H1 (cell line): ENCODE results near the gene HELZ2. TPM values are rescaled to one million over a fixed set of nuclear protein-coding genes. Genes with fewer than 3 reads are reported as not detected.

Experiments used
- CHD7 ChIP-seq: fragments of 300-600 bp; sonication (generic); IDR thresholded peaks from 2 replicates; pipeline ENCODE4 v1.7.1; 2012; ENCODE audit warnings: low read length, moderate library complexity, mild to moderate bottlenecking, inconsistent platforms; ENCODE audit not compliant: insufficient replicate concordance
- PHF8 ChIP-seq: fragments of 200-600 bp; sonication (generic); conservative IDR thresholded peaks from 2 replicates; pipeline ENCODE4 v1.7.1; 2012; ENCODE audit warnings: low read depth, mild to moderate bottlenecking, inconsistent platforms, low read length, moderate library complexity
- SIRT6 ChIP-seq: IDR thresholded peaks from one replicate; pipeline ENCODE4 v1.7.1; 2012; ENCODE audit warnings: low read length, inconsistent platforms
- TEAD4 ChIP-seq: IDR thresholded peaks from 2 replicates; pipeline ENCODE4 v1.6.1; 2012; ENCODE audit warnings: low read depth, low read length, inconsistent platforms, mixed read lengths
- polyA plus RNA-seq, 7 experiments: library from polyadenylated mRNA; depleted of rRNA in 3 of 7; stranded (reverse) in 5 of 7; unstranded in 2 of 7; fragments of >200 nt in 5 of 7; fragments of 200-250 nt in 2 of 7; gene quantifications; 1 replicate in 5 of 7; 2 replicates in 1 of 7; 4 replicates in 1 of 7; pipeline versions ENCODE4 v1.2.1 to v1.2.3, GENCODE V29; 2011 to 2013; ENCODE audit warnings: missing spikeins in 2 of 7, mixed read lengths in 2 of 7
- total RNA-seq: library from RNA; stranded (reverse); fragmentation: NEBNext Ultra II Directional; extraction: Animal tissue kit (Norgen Biotek cat#: 25700); gene quantifications from 2 replicates; pipeline ENCODE4 v1.2.1, GENCODE V29; 2021

HELZ2 gene
- total and polyA plus RNA-seq, 2 of the 8 experiments (the other 6 are each of a cell fraction or from before 2014, with no cell fraction given) = 7.9 to 17.5 TPM

- TF ChIP-seq CHD7 (no peak), SIRT6 (no peak), TEAD4 (no peak), PHF8 (no peak)
These were observed 18.2 kb downstream of the HELZ2 start (continued) for GRCh38 chr20:63555661-63556381.
